GM18498 (cell line): Measurements from ENCODE around the gene PLG.
"Not testable (repeated sequence)": the region's sequence is repeated elsewhere in the genome, so short reads cannot be mapped to it uniquely, and the experiment has no call there.

Source experiments
- ATAC-seq: cut with Tn5 transposase; IDR thresholded peaks from one replicate; pipeline ENCODE4 v1.9.1; 2021; ENCODE audit warnings: mild to moderate bottlenecking, moderate library complexity; ENCODE audit not compliant: unreplicated experiment

PLG gene

GRCh38 chr6:160701918-160702680 lies at the start of gene PLG:
Gene PLG (plus strand): TSS chr6:160702244. CDS start chr6:160702305, 61 bp downstream.
- not testable (repeated sequence) for ATAC-seq

GRCh38 chr6:160659562-160659961 lies 42.5 kb upstream of the PLG start:
- ATAC-seq, result no peak

- ATAC-seq, result no peak
These were observed 40.8 kb upstream of the PLG start for GRCh38 chr6:160661216-160661615.

- no peak for ATAC-seq
These were observed 39.6 kb upstream of the PLG start for GRCh38 chr6:160662429-160662828.

- no peak for ATAC-seq
These were observed 39.2 kb upstream of the PLG start for GRCh38 chr6:160662842-160663241.

- ATAC-seq, result not testable (repeated sequence)
These were observed 37.8 kb upstream of the PLG start, which contains the start of gene LPA for GRCh38 chr6:160664198-160664597. Gene LPA (minus strand): TSS chr6:160664275. CDS start chr6:160664214, 61 bp downstream.

- ATAC-seq, result peak; percentile 85
These were observed 34.2 kb upstream of the PLG start for GRCh38 chr6:160667639-160668481.

- ATAC-seq, result no peak
These were observed 33.5 kb upstream of the PLG start for GRCh38 chr6:160668589-160668988.

GRCh38 chr6:160676418-160676817 lies 25.6 kb upstream of the PLG start:
- not testable (repeated sequence) for ATAC-seq

- no peak for ATAC-seq
These were observed 23.8 kb upstream of the PLG start for GRCh38 chr6:160678230-160678629.

- no peak for ATAC-seq
These were observed 23.2 kb upstream of the PLG start for GRCh38 chr6:160678744-160679401.

GRCh38 chr6:160679402-160679769 lies 22.7 kb upstream of the PLG start:
- no peak for ATAC-seq

- not testable (repeated sequence) for ATAC-seq
These were observed 16.8 kb upstream of the PLG start for GRCh38 chr6:160685101-160685761.

- no peak for ATAC-seq
These were observed 16.1 kb upstream of the PLG start for GRCh38 chr6:160685762-160686450.

- no peak for ATAC-seq
These were observed 11.6 kb upstream of the PLG start for GRCh38 chr6:160690458-160690857.

- ATAC-seq, result no peak
These were observed 10.4 kb upstream of the PLG start for GRCh38 chr6:160691617-160692016.

- ATAC-seq, result no peak
These were observed 9.6 kb upstream of the PLG start for GRCh38 chr6:160692369-160692959.

- not testable (repeated sequence) for ATAC-seq
These were observed 7.0 kb upstream of the PLG start for GRCh38 chr6:160695025-160695424.

- ATAC-seq, result not testable (repeated sequence)
These were observed 6.4 kb upstream of the PLG start for GRCh38 chr6:160695622-160696021.

GRCh38 chr6:160696884-160697283 lies 5.2 kb upstream of the PLG start:
- not testable (repeated sequence) for ATAC-seq
